HUDEP-2 (cell line): Measurements from ENCODE around the gene LSM6.

Experiments
- DNase-seq, 76 experiments: peaks; one replicate each; lab custom pipeline; 2025; ENCODE audit not compliant: unreplicated experiment in 76 of 76; lab: John Stamatoyannopoulos, UW

LSM6 gene

DNA sequence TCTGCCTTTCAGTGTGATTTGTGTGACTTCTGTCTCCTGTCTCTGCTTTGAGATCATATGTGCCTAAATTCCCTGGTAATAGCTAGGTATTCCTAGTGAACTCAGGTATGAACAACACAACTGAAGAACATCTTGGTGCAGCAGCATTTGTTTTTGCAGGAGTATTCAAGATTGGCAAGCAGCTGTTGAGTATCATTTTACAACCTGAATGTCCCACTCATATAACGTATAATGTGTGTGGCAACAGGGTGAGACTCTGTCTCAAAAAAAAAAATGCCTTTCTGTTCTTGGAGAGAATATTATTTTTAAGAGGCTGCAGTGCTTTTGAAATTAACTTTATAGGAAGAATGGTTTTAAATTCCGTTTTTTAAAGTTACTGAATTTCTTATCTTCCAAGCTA is 7.7 kb downstream of the LSM6 start:
- no peak for DNase-seq

DNA sequence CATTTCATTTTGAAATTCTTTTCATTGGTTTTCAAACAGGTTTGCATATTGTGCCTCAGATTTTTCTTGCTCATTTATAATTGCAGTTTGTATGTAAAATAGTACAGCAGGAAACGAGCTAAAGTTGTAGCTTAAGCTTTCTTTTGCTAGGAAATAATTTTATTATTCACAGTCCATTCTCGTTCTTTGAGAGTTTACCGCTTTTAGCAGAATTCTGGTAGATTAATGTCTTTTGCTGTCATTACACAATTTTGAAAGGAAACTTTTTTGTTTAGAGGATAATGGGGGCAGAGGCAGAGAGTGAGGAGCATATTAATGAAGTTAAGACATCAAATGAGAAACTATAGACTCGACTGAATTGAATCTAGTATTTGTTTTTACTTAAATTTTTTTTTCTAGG is 10.5 kb downstream of the LSM6 start:
- DNase-seq = no peak

DNA sequence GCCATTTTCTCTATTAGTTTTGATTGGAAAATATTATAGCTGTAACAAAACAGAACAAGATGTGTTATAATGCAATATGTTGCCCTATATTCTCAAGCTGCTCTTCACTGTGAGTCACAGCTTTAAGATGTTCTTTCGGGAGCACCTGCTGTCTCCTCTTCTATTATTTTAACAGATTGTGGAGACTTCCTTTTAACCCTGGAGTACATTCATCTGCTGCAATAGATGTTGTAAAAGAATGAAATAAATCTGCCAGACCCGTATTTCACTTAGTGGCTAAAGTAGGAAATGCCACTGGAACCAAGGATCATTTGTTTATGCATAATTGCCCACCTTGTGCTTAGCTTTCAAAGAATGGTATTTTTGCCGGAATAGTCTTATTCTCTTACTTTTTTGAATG is 11.1 kb downstream of the LSM6 start:
- no peak for DNase-seq

DNA sequence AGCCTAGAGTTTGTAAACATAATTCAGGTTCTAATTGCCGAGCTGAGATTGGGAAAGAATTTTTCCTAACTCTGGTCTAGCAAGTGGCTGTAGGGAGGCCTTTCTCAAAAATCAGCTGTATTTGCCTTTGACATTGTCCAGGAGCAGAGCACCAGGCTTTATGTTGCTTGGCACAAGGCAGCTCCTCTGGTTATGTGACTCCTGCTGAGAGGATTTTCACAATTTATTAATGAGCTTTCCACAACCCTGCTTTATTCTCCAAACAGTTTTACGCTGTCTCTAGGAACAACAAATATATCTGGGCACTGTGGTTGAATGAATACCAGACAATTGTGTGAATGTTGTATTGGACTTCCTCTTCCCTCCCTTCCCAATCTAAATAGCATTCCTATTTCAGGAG is 14.9 kb downstream of the LSM6 start:
- no peak for DNase-seq

DNA sequence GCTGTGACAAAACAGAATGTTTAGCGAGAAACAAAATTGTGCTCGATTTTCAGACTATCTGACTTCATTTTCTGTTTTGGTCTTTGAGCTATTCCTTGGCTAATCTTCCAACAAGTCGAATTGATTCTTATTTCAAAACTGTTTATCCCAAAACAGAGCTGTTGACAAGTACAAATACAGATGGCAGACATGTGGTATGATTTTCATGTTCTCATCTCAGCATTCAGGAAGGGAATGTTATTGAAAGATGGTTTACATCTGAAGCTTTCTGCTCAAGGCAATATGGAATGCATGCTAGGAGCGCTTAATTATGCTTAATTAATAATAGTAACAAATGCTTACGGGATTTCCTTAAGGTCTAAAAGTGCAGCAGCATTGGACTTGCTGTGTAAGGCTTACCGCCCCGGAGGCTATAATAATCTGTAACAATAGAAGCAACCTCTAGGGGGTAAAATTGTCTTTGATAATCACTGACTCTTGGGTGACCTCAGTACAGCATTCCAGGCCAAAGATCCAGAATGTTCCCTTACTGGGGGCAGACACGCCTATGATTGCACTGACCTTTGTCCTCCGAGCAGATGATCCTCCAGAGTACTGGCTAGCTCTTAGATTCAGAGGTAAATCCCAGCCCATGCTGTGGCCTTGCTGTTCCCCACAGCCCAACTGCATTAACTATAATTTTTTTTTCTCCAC is 16.4 kb downstream of the LSM6 start:
- DNase-seq = no peak

DNA sequence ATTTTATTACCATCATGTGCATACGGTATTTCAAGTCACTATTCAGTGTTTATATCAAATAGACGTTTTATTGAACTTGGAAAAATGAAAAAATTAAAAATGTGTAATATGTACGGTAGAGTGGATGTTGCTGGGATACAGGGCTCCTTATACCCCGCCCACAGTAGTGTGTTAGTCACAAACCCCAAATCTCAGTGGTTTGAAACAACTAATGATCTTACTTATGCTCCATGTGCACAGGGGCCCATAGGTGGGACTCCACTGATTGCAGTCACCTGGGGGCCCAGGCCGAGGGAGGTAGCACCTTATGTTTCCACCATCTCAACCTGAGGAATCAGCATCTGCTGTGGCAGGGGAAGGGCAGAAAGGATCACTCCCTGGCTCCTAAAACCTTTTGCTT is 18.1 kb downstream of the LSM6 start:
- no peak for DNase-seq

DNA sequence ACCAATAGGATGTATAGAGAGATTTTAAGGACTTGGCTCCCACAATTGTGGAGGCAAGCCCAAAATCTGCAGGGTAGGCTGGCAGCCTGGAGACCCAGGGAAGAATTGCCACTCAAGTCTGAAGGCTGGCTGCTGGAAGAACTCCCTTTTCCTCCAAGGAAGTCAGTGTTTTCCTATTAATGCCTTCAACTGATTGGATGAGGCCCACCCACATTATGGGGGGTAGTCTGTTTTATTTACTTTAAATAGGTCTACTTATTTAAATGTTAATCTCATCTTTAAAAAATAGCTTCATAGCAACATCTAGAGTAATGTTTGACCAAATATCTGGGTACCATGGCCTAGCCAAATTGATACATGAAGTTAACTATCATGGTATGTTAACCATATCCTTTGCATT is 18.7 kb downstream of the LSM6 start:
- no peak for DNase-seq

DNA sequence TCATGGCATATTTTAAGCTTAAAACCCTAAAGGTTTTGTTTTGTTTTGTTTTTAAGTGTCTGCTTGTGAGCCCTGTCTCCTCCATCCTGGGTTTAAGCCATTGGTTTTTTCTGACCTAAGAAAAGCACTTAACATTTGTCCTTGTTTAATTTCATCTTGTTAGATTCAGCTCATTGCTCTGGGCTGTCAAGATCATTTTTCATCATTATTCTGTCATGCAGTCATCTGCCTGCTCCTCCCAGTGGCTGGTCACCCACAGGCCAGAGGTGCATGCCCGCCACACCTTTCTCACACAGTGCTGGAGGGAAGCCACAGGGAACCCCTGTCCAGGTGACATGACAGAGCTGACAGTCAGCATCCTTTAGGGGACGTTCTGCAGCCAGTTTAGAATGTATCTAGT is 27.1 kb downstream of the LSM6 start:
- DNase-seq = no peak

DNA sequence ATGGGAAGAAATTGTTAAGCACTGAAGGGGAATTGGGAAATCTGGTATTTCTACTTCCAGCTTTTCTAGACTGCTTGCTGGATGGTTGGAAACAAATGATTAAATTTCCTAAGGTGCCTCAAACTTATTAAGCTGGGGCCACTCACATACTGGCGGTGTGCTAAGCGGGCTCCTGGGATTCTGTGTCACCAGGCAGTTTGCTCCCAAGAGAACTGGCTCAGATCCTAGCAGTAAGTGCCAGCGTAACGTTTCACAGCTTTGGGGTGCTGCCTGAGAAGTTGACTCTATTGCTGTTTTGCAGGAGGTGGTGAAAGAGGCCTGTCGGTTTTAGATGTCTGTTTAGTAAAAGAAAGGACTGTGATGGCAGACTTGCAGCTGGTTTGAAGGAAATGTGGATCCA is 31.9 kb downstream of the LSM6 start:
- no peak for DNase-seq

DNA sequence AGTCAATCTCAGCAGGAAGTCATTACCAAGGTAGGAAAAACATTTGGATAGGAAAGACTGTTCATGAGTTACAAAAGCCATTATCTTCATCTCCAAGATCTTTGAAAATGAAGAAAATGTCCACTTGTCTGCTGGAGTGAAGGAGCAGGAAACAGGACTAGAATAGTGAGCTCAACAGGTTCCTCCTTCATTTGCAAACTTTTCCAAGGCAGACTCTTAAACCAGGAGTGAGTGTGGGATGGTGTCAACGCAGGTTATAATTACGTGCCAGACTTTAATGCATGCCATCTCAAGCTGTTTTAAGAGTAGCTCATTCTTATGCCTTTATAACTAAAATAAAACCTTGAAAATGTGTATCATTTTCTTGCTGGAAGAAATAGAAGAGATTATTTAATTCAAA is 35.4 kb downstream of the LSM6 start:
- no peak for DNase-seq

DNA sequence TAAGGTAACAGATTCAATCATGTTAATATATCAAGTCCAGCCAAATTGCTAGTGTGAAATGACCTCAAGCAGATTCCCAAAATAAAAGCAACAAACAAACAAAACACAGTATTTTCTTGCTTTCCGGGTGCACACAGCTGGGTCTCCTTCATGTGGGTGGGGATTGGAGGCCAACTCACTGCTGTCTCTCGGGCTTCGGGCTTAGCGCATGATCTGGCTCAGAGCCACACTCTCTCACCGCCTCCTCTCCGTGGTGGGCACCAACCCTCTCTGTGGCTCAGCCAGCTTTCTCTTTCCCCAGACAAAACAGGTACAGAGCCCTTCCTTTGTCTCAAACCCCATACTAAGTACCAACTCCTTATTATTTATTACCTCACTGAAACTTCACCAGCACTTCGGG is 35.9 kb downstream of the LSM6 start:
- DNase-seq = no peak

DNA sequence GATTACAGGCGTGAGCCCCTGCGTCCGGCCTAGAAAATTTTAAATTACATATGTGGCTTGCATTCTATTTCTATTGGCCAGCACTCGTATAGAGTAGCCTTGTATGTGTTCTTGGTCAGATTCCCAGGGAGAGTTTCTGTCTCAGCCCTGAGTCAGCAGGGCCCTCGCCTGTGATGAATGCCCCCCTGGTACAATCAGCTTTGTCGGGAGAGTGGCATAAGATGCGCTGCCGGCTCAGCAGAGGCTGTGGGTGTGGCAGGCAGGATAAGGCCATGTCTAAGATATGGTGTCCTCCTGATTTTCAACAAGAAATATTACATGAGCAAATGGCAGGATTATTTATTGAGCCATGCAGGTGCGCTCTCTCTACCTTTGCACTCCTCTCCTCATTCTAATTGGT is 37.3 kb downstream of the LSM6 start:
- DNase-seq = no peak

DNA sequence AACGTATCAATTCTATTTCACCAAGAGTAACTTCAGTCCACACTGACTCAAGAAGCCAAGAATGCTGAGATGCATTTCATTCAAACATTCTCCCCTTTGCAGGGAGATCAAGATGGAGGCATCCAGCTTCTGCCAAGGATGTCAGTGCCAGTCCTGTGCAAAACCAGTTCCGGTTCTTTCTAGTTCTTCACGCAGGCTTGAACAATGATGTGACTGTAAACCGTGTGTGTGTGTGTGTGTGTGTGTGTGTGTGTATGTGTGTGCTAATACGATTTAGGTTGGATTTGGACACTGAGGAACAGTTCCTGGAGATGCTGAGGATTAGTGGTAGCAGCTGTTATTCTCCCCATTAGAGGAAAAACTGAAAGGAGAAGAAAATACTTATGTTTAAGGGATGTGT is 38.7 kb downstream of the LSM6 start, which contains the start of gene REELD1:
TSS of gene REELD1 (plus strand) at position 301 of the 400 bp plus-strand sequence. CDS start 2,415 bp downstream, outside the sequence.
- DNase-seq = no peak

DNA sequence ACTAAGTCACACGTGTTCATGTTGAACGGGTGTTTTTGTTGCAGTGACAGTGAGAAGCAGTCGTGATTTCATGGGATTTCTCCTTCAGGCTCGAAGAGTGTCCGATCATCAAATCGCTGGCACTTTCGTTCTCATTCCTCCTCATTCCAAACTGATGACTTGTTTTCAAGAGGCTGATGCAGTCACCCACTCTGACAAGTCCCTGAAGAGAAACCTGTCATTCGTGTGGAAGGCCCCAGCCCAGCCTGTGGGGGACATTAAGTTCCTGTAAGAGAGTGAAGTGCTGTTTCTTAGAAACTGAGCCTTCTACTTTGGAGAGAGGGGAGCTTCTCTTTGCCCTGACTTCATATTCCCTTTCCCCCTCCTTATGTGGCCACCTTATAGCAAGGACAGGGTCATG is 46.8 kb downstream of the LSM6 start:
- no peak for DNase-seq

DNA sequence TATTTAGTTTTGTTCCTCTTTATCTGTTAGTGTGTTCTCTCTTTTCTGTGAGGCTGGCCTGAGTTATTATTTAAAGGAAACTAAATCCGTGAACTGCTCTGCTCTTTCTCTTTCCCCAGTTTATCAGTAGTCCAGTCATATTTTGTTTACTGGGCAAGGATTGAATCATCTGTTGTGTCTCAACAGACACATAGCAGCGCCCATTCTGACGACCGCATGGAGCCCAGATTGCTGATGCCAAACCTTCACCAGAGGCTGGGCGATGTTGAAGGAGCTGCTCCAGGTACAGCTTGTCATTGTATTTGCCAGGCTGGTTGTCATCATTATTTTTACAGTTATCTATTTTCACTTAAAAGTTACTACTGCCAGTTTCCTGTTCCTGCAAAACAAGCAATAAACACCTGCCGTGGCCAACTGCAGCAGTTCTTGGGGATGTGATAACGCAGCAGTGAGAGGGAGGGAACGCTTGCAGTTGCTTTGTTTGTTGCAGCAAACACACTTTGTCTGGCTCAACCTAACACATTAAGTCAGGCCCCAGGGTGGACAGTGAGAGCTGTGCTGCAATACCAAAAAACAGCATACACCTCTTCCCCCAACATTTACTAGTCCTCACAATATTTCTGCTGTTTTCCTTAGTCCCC is 48.9 kb downstream of the LSM6 start:
- DNase-seq = no peak

DNA sequence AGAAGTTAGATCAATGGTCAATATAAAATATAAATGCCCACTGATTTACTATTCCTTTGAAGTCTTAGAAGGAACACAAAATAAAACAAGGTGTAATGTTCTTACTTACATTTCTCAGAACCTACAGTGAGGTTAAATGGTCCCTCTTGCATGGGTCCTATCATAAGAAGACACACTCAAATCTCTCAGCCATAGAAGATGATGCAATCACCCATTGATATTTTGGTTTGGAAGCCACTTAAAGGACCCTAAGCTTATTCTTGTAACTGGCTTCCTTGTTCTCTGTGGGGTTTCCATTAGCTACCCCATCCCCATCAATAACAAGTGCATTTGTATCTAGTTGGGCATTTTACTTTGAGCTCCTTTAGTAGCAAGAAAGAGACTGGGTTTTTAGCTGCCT is 53.9 kb downstream of the LSM6 start:
- DNase-seq = no peak

DNA sequence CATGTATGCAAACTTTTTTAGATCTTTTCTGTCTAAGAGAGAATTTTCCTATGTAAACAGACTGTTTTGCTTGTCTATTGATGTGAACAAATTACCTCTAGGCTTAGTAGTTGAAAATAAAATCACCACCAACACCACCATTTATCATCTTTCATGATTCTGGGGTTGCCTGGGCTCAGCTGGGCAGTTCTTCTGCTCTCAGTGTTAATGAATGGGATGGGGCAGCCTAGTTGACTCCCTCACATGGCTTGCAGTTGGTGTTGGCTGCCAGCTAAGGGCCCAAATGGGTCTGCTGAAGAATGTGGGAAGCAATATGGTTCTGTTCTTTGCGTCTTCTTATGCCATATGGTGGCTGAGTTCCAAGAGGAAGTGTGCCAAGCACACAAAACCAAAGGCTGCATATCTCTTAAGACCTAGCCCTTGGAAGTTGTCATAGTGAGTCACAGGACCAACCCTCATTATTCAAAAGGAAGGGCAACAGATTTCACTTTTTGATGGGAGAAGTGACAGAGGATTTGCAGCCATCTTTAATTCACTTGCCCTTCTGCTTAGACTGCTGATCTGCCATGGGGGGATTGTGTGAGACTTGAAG is 56.7 kb downstream of the LSM6 start:
- no peak for DNase-seq

DNA sequence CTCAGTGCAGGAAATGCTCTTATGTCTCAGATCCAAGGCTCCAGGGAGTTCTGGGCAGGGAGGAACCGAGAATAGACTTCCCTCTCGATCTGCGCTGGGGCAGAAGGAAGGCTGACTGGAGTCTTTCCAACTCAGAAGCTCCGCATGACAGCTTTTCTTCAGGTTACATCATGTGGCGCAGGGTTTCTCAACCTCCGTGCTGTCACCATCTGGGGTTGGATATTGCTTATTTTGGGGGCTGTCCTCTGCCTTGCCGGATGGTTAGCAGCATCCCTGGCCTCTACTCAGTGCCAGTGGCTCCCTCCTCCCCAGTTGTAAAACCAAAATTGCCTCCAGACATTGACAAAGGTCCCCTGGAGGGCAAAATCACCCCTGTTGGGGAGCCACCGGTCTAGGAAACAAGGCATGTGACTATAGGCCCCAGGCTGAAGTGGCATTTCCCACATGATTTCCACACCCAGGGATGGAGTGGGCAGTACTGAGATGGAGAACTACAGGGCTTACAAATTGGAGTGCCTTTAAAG is 60.2 kb downstream of the LSM6 start:
- no peak for DNase-seq

DNA sequence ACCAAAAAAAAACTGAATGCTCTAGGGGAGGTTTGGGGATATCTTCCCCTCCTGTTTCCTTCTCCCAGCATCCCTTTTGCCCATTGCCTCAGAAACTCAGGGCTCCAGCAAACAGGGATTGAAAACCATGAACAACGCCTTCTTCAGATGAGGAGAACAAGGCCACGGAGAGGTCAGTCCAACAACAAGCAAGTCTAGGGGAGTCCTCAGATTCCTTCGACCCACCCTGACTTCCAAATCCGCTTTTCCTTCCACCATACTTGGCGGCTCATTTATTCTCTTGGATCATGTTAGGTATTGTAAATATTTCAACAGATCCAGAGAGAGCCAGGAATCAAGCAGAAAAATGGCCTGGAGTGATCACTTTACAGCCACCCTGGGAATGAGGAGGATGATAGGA is 60.7 kb downstream of the LSM6 start:
- DNase-seq = no peak

DNA sequence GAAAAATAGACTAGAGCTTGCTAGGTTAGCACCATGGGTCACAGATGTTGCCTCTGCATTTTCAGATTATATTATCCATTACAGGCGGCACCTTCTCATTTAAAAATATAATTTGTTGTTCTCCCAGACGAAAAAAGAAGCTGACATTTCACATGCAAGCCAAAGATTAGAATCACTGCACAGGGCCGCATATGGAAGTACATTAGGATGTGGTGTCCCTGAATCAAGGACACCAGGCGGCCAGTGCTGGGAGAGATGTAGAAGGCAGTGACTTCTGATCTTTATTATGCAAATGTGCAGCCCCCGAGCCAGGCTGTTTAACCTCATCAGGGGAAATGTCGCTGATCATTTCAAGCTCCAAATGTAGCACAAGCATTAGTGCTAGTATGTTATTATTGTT is 61.6 kb downstream of the LSM6 start:
- DNase-seq = no peak

DNA sequence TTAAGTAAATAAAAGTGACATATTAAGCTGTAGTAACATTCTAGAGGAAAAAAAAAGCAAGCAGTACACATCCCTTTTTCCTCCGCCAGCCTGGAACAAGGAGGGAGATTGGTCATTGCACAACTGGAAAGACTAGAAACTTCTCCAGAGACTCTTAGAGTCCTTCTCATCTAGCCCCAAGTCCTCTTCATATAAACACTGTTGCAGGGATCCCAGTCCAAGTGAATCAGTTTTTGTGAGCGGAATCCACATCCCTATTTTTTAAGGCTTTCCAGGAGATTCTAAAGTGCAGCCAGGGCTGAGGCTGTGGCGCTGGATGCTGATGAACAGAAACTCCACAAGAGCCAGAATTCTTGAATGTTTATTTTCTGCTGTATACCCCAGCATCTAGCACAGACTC is 62.6 kb downstream of the LSM6 start:
- no peak for DNase-seq
